GM12878 (cell line): ENCODE data around the gene ETV7. TPM values are rescaled to one million over a fixed set of nuclear protein-coding genes. Genes with fewer than 3 reads are reported as not detected.

Experiments used
- BHLHE40 ChIP-seq, 2 experiments: fragments of 450-650 bp in 1 of 2; IDR thresholded peaks; 2 replicates each; pipeline ENCODE4 v1.6.1; 2011 to 2017; ENCODE audit warnings: low read depth in 2 of 2, borderline replicate concordance in 1 of 2, improper control_type of control experiment in 1 of 2, low read length in 1 of 2, mild to moderate bottlenecking in 1 of 2
- BMI1 ChIP-seq: fragments of 450-650 bp; IDR thresholded peaks from 2 replicates; pipeline ENCODE4 v1.6.1; 2016; ENCODE audit warnings: mild to moderate bottlenecking, moderate library complexity, borderline replicate concordance
- FOS ChIP-seq: IDR thresholded peaks from 3 replicates; pipeline ENCODE4 v1.6.1; 2011; ENCODE audit warnings: borderline replicate concordance; ENCODE audit not compliant: insufficient read length; ENCODE audit errors: extremely low read depth
- HCFC1 ChIP-seq: fragments of 150-350 bp; IDR thresholded peaks from 2 replicates; pipeline ENCODE4 v1.6.1; 2014; ENCODE audit warnings: low read length
- IKZF2 ChIP-seq, 2 experiments: fragments of 450-650 bp; IDR thresholded peaks; 2 replicates each; pipeline ENCODE4 v1.6.1; 2017; ENCODE audit warnings: mild to moderate bottlenecking in 2 of 2, moderate library complexity in 2 of 2
- NR2C1 ChIP-seq: fragments of 450-650 bp; IDR thresholded peaks from 2 replicates; pipeline ENCODE4 v1.6.1; 2017; ENCODE audit warnings: antibody characterized with exemption, mild to moderate bottlenecking, moderate library complexity
- RUNX3 ChIP-seq: IDR thresholded peaks from 2 replicates; pipeline ENCODE4 v1.6.1; 2012; ENCODE audit warnings: low read length, inconsistent platforms
- WRNIP1 ChIP-seq: IDR thresholded peaks from 2 replicates; pipeline ENCODE4 v1.6.1; 2011; ENCODE audit warnings: low read depth, low read length, improper control_type of control experiment, borderline replicate concordance
- ZNF217 ChIP-seq: fragments of 450-650 bp; IDR thresholded peaks from 2 replicates; pipeline ENCODE4 v1.6.1; 2017; ENCODE audit warnings: antibody characterized with exemption, mild to moderate bottlenecking
- polyA plus RNA-seq, 11 experiments: library from polyadenylated mRNA; depleted of rRNA in 4 of 11; unstranded in 6 of 11; stranded (reverse) in 5 of 11; fragments of >200 nt; fragmentation: Nextera tagmentation in 4 of 11; fragmentation: Illumina TruSeq in 1 of 11; extraction: Ambion mirVana in 4 of 11; extraction: Trizol in 1 of 11; gene quantifications; 1 replicate in 1 of 11; 2 replicates in 10 of 11; pipeline versions ENCODE4 v1.2.1 to v1.2.3, GENCODE V29; 2011 to 2016; ENCODE audit warnings: inconsistent platforms in 2 of 11, missing spikeins in 2 of 11, low read depth in 1 of 11
- total RNA-seq, 4 experiments: library from RNA; depleted of rRNA in 3 of 4; stranded (reverse); fragments of >200 nt in 3 of 4; fragmentation: Illumina TruSeq in 1 of 4; extraction: Trizol in 1 of 4; gene quantifications; 2 replicates each; pipeline versions ENCODE4 v1.2.1 to v1.2.3, GENCODE V29; 2013 to 2021
- TF ChIP-seq, protein P1 (sequence below): IDR thresholded peaks from 2 replicates; pipeline ENCODE4 v1.6.1; 2011; ENCODE audit warnings: low read depth, low read length, improper control_type of control experiment, borderline replicate concordance
- TF ChIP-seq, protein P2 (sequence below): fragments of 450-650 bp; IDR thresholded peaks from 2 replicates; pipeline ENCODE4 v1.6.1; 2014; ENCODE audit warnings: mild to moderate bottlenecking
- TF ChIP-seq, protein P3 (sequence below): fragments of 450-650 bp; IDR thresholded peaks from 2 replicates; pipeline ENCODE4 v1.6.1; 2017; ENCODE audit warnings: low read depth, mild to moderate bottlenecking, moderate library complexity
- TF ChIP-seq, protein P4 (sequence below): fragments of 450-650 bp; IDR thresholded peaks from 2 replicates; pipeline ENCODE4 v1.6.1; 2017; ENCODE audit warnings: borderline replicate concordance

ETV7 gene
- total and polyA plus RNA-seq, 10 of the 15 experiments (the other 5 are each of a cell fraction or from before 2014, with no cell fraction given), result 0.04 to 1.8 (median 1.3) TPM

DNA sequence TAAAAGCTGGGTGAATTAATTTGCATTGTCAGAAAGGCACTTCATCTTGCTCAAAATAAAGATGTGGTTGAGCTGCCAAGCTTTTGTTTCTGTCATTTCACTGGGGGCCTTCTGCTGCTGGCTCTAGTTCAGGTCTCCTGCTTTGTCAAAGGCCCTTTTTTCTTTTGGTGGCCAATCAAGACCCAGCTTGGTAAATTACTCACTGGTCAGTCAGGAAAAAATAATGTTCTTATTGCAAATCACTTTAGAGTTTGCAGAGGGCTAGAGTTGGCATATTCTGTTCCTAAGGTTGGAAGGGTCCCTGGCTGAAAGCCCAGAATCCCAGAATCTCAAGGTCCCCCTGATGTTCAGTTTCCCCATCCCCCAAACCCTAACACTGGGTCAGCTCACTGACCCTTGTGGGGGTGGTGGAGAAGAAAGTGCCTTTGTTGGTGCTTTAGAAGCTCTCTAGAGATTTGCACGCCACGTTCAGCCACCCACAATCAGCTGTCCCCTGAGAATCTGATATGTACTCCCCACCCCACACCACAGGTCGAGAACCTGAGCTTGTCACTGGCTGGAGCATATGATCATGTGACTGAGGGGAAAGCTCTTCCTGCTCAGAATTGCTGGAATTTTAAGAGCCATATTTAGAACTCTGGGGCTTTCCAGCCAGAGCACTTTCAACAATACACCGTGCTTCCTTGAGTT is 29.1 kb downstream of the ETV7 start (continued):
- TF ChIP-seq, protein P1, sequence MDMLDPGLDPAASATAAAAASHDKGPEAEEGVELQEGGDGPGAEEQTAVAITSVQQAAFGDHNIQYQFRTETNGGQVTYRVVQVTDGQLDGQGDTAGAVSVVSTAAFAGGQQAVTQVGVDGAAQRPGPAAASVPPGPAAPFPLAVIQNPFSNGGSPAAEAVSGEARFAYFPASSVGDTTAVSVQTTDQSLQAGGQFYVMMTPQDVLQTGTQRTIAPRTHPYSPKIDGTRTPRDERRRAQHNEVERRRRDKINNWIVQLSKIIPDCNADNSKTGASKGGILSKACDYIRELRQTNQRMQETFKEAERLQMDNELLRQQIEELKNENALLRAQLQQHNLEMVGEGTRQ, result peak; percentile 79
- peak; percentile 83 to 87 for TF ChIP-seq IKZF2 (IDR thresholded peaks at IDR 0.05)
- no peak for TF ChIP-seq FOS
- TF ChIP-seq, protein P2, sequence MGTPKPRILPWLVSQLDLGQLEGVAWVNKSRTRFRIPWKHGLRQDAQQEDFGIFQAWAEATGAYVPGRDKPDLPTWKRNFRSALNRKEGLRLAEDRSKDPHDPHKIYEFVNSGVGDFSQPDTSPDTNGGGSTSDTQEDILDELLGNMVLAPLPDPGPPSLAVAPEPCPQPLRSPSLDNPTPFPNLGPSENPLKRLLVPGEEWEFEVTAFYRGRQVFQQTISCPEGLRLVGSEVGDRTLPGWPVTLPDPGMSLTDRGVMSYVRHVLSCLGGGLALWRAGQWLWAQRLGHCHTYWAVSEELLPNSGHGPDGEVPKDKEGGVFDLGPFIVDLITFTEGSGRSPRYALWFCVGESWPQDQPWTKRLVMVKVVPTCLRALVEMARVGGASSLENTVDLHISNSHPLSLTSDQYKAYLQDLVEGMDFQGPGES, result no peak
- TF ChIP-seq, protein P3, sequence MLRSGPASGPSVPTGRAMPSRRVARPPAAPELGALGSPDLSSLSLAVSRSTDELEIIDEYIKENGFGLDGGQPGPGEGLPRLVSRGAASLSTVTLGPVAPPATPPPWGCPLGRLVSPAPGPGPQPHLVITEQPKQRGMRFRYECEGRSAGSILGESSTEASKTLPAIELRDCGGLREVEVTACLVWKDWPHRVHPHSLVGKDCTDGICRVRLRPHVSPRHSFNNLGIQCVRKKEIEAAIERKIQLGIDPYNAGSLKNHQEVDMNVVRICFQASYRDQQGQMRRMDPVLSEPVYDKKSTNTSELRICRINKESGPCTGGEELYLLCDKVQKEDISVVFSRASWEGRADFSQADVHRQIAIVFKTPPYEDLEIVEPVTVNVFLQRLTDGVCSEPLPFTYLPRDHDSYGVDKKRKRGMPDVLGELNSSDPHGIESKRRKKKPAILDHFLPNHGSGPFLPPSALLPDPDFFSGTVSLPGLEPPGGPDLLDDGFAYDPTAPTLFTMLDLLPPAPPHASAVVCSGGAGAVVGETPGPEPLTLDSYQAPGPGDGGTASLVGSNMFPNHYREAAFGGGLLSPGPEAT, result peak; percentile 79
- TF ChIP-seq, protein P4, sequence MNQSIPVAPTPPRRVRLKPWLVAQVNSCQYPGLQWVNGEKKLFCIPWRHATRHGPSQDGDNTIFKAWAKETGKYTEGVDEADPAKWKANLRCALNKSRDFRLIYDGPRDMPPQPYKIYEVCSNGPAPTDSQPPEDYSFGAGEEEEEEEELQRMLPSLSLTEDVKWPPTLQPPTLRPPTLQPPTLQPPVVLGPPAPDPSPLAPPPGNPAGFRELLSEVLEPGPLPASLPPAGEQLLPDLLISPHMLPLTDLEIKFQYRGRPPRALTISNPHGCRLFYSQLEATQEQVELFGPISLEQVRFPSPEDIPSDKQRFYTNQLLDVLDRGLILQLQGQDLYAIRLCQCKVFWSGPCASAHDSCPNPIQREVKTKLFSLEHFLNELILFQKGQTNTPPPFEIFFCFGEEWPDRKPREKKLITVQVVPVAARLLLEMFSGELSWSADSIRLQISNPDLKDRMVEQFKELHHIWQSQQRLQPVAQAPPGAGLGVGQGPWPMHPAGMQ, result no peak
- TF ChIP-seq RUNX3, result peak; percentile 81
- no peak; the same call in 1 of the 2 replicates for TF ChIP-seq ZNF217
- no peak for TF ChIP-seq WRNIP1
- no peak; the same call in 1 of the 2 replicates for TF ChIP-seq HCFC1
- TF ChIP-seq BMI1, result peak; percentile 46; the same call in 1 of the 2 replicates
- TF ChIP-seq BHLHE40 (IDR thresholded peaks at IDR 0.05; ENCODE audit: borderline replicate concordance in 1 of 2, low read depth in 2 of 2, low read length in 1 of 2), result peak; percentile 95
- peak; percentile 35; the same call in 1 of the 2 replicates for TF ChIP-seq NR2C1
